Heart right ventricle (tissue), 16 donors: Measurements from ENCODE around the gene KRT3. TPM values are rescaled to one million over a fixed set of nuclear protein-coding genes. Genes with fewer than 3 reads are reported as not detected.

Experiments used
- ATAC-seq, 8 donors: fragments of 200-7000 bp; cut with Tn5 transposase; one replicate each; pipeline ENCODE4 v1.9.1; 2020; ENCODE audit warnings: mild to moderate bottlenecking in 8 of 8, moderate library complexity in 8 of 8, moderate number of reproducible peaks in 1 of 8
- DNase-seq, 2 donors: peaks; one replicate each; pipeline ENCODE4 v3.0.0-alpha.2; 2020
- H3K27ac ChIP-seq, 10 donors: fragments of 200-600 bp; sonication (generic) in 2 of 10; one replicate each; pipeline versions ENCODE4 v1.5.0 to v1.8.0; 2020 to 2022; ENCODE audit warnings: mild to moderate bottlenecking in 3 of 10
- H3K27me3 ChIP-seq, 7 donors: fragments of 200-600 bp; one replicate each; pipeline ENCODE4 v1.8.0; 2021 to 2022; ENCODE audit warnings: mild to moderate bottlenecking in 2 of 7
- H3K36me3 ChIP-seq, 9 donors: fragments of 200-600 bp; sonication (generic) in 1 of 9; one replicate each; pipeline versions ENCODE4 v1.5.0 to v1.8.0; 2020 to 2022; ENCODE audit warnings: mild to moderate bottlenecking in 2 of 9
- H3K4me1 ChIP-seq, 9 donors: fragments of 200-600 bp; sonication (generic) in 1 of 9; one replicate each; pipeline versions ENCODE4 v1.5.0 to v1.8.0; 2020 to 2022; ENCODE audit warnings: mild to moderate bottlenecking in 4 of 9
- H3K4me3 ChIP-seq, 10 donors: fragments of 200-600 bp; sonication (generic) in 2 of 10; one replicate each; pipeline versions ENCODE4 v1.5.0 to v1.8.0; 2020 to 2022; ENCODE audit warnings: mild to moderate bottlenecking in 7 of 10, moderate library complexity in 2 of 10
- H3K9me3 ChIP-seq, 11 donors: fragments of 200-600 bp in 10 of 11; sonication (generic) in 2 of 11; one replicate each; pipeline versions ENCODE4 v1.5.0 to v1.8.0; 2013 to 2022; ENCODE audit warnings: mild to moderate bottlenecking in 2 of 11, control low read depth in 1 of 11, moderate library complexity in 1 of 11
- WGBS, 2 donors: extraction: QIAGEN DNeasy Blood & Tissue Kit; methylation state at CpG; one replicate each; pipeline ENCODE4 v1.1.7; 2013; ENCODE audit warnings: inconsistent platforms in 1 of 2; 5-methylcytosine and 5-hydroxymethylcytosine counted together
- intact Hi-C, 10 donors: fragments of 100-400 bp; cut with DNase I; formaldehyde crosslinking; loops; one replicate each; pipeline versions ENCODE4 v1.11.1 to v1.14.2; 2022
- polyA plus RNA-seq, 2 donors: library from polyadenylated mRNA; stranded (reverse); fragments of 200-250 nt; gene quantifications; one replicate each; pipeline ENCODE4 v1.2.3, GENCODE V29; 2013
- total RNA-seq, 10 donors: library from RNA; stranded (reverse); fragmentation: NEBNext Ultra II Directional in 3 of 10; extraction: Animal tissue kit (Norgen Biotek cat#: 25700) in 3 of 10; gene quantifications; one replicate each; pipeline versions ENCODE4 v1.2.1 to v1.2.4, GENCODE V29; 2021 to 2023
- TF ChIP-seq, protein P1 (sequence below), 9 donors: fragments of 200-600 bp; sonication (generic) in 2 of 9; IDR thresholded peaks; one replicate each; pipeline versions ENCODE4 v1.5.0 to v1.8.0; 2021 to 2022; ENCODE audit warnings: antibody characterized with exemption in 9 of 9, mild to moderate bottlenecking in 5 of 9, moderate library complexity in 1 of 9
- donor health status: Arrhythmogenic right ventricular cardiomyopathy.
- donor health status: ischemic (EF 13 %, LVEDD 7.1; RV severe dilation, severe dysfunction).
- donor health status: healthy with polysubstance abuse.
- donor health status: DM: no; HTN: yes; CAD: no.
- donor health status: DM: no; HTN: no; CAD: no.
- donor health status: ischemic (EF 25% LVEDD 6.9; RV normal size, moderate dysfunction).
- donor health status: ischemic (EF 25% LVEDD 5.7; RV mildly dilated, moderate dysfunction).
- donor health status: healthy.
- donor health status: DM: yes; HTN: yes; CAD: no.
- donor health status: Ischemic cardiomyopathy.
- donor health status: ischemic (EF 35%, LVEDD 5.7; RV mildly dilated, moderate dysfunction).
- donor health status: nonischemic (EF 11% LVEDD 7.7; RV severe dilation, severe dysfunction).
- donor health status: DM: yes; HTN: yes; CAD: no.
- donor health status: PGD.
- donor health status: ischemic (EF 29% LVEDD 5.4; RV normal size, mild dysfunction).
- donor health status: nonischemic (EF 23%, LVEDD 6.1; RV moderate dilation, normal function).

Gene KRT3
- total and polyA plus RNA-seq, 12 donors: not detected

DNA sequence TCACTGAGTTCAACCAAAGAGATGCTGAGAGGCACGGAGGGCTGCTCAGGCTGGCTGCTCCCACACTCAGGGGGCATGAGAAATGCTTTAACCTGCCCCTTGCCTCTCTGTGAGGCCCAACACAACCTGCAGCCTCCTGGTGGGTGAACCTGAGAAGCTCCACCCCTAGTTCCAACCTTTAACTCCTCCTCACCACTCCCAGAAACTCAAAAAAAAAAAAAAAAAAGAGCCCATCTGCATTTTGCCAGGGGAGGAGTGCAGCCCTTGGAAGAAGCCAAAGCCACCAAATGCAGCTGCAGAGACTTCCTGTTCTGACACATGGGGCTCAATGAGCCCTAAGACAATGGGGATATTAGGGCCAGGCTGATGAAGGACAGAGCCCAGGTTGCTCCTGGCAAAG lies 9.1 kb upstream of the KRT3 start:
- H3K27me3 ChIP-seq: peaks cover 0 to 28% (median 10%) of the 10 kb centered on the region in 7 donors
- 24 to 43% methylated on average over 1 of the region's 1 CpG for WGBS, 2 donors
- H3K4me1 ChIP-seq: no peaks in the 10 kb centered on the region

DNA sequence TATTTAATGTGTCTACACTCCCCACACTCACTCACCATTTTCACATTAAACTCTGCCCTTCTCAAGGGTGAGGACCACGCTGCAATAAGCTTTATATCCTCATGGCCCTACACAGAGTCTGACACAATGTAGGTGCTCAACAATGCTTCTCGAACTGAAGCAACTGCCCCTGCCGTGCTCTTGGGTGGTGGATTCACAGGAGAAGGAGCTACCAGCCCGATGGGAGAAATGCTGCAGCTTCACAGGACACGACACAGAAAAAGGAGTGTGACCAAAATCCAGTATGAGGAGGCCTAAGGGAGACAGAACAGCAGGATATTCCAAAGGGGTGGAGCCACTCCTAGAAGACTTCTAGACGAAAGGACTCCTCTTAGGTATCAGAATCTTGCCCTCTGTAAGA lies 6.5 kb upstream of the KRT3 start:
- H3K27me3 ChIP-seq: peaks cover 0 to 14% (median 0%) of the 10 kb centered on the region in 7 donors
- ATAC-seq: no peak
- intact Hi-C loops: no loop called here
- H3K9me3 ChIP-seq: no peaks in the 10 kb centered on the region
- H3K27ac ChIP-seq: no peak overlapping the region
- H3K36me3 ChIP-seq: no peaks in the 10 kb centered on the region
- H3K4me3 ChIP-seq: no peak overlapping the region
- TF ChIP-seq, protein P1, sequence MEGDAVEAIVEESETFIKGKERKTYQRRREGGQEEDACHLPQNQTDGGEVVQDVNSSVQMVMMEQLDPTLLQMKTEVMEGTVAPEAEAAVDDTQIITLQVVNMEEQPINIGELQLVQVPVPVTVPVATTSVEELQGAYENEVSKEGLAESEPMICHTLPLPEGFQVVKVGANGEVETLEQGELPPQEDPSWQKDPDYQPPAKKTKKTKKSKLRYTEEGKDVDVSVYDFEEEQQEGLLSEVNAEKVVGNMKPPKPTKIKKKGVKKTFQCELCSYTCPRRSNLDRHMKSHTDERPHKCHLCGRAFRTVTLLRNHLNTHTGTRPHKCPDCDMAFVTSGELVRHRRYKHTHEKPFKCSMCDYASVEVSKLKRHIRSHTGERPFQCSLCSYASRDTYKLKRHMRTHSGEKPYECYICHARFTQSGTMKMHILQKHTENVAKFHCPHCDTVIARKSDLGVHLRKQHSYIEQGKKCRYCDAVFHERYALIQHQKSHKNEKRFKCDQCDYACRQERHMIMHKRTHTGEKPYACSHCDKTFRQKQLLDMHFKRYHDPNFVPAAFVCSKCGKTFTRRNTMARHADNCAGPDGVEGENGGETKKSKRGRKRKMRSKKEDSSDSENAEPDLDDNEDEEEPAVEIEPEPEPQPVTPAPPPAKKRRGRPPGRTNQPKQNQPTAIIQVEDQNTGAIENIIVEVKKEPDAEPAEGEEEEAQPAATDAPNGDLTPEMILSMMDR (IDR thresholded peaks at IDR 0.05): no peak
- H3K4me1 ChIP-seq: no peaks in the 10 kb centered on the region
- WGBS, 2 donors: 58 to 79% methylated on average over 6 of the region's 6 CpGs
- no peak for DNase-seq

More for the DNA sequence above, 9.1 kb upstream of the KRT3 start:
- no peak for ATAC-seq
- Histone ChIP-seq H3K9me3 (no peaks in the 10 kb centered on the region), H3K36me3 (no peaks in the 10 kb centered on the region), H3K4me3 (no peak overlapping the region), H3K27ac (no peak overlapping the region)
- TF ChIP-seq, protein P1 (IDR thresholded peaks at IDR 0.05): no peak
- DNase-seq: no peak
- intact Hi-C loops: no loop called here

DNA sequence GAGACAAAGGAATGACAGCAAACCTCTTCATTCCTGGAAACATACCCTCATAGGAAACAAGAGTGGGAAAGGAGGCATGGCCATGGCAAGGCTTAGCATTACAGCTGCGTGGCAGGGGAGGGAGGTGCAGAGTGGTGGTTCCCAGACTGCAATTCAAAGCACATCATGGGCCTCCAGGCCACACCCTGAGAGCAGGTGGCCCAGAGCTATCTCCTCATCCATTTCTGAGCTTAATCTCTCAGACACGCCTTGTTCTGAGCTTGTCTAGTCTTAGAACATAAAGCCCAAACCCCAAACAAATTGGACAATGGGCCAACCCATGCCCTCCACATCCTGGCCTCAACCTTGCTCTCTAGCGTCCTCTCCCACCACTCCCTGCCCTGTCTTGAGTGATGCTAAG lies 5.9 kb upstream of the KRT3 start:
- 70 to 71% methylated on average over 3 of the region's 3 CpGs for WGBS, 2 donors
- H3K27me3 ChIP-seq: peaks cover 0 to 9% (median 0%) of the 10 kb centered on the region in 7 donors
- TF ChIP-seq, protein P1 (IDR thresholded peaks at IDR 0.05): no peak
- H3K27ac ChIP-seq: no peak overlapping the region
- no peak overlapping the region for H3K4me3 ChIP-seq
- H3K4me1 ChIP-seq: no peaks in the 10 kb centered on the region
- intact Hi-C loops: no loop called here
- H3K36me3 ChIP-seq: no peaks in the 10 kb centered on the region
- no peaks in the 10 kb centered on the region for H3K9me3 ChIP-seq
- ATAC-seq: no peak
- no peak for DNase-seq

DNA sequence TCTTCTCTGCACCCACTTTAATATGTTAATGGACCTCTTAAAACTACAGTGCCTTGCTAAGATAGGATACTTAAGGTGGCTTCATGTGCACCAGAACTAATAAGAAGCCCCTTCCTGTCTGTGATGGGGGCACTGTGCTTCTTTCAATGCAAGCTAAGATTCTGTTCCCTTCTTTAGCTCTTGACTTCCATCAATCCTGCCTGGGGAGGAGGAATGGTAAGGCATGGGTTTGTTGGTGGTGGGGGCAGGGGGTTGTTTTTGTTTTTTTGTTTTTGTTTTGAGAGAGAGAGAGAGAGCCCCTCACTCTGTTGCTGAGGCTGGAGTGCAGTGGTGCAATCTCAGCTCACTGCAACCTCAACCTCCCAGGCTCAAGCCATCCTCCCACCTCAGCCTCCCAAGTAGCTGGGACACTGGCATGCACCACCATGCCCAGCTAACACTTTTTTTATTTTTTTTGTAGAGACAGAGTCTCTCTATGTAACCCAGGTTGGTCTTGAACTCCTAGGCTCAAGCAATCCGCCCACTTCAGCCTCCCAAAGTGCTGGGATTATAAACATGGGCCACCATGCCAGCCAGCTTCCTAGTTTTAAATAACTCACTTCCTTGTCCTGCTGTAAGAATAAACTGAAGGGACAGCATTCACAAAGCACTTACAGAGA lies 4.5 kb upstream of the KRT3 start:
- no peaks in the 10 kb centered on the region for H3K4me1 ChIP-seq
- no peak for DNase-seq
- intact Hi-C loops: no loop called here
- no peak for ATAC-seq
- TF ChIP-seq, protein P1 (IDR thresholded peaks at IDR 0.05): no peak
- H3K27me3 ChIP-seq: peaks cover 0 to 2% (median 0%) of the 10 kb centered on the region in 7 donors
- no peaks in the 10 kb centered on the region for H3K9me3 ChIP-seq
- H3K36me3 ChIP-seq: no peaks in the 10 kb centered on the region
- H3K4me3 ChIP-seq: no peak overlapping the region
- 69 to 80% methylated on average over 1 of the region's 1 CpG for WGBS, 2 donors
- H3K27ac ChIP-seq: no peak overlapping the region
